ENCODE measurements around the gene KIF3A. TPM values are rescaled to one million over a fixed set of nuclear protein-coding genes. Genes with fewer than 3 reads are reported as not detected.

KIF3A gene
- polyA plus RNA-seq, 1 donor from 2014 or later: 94.4 TPM

DNA sequence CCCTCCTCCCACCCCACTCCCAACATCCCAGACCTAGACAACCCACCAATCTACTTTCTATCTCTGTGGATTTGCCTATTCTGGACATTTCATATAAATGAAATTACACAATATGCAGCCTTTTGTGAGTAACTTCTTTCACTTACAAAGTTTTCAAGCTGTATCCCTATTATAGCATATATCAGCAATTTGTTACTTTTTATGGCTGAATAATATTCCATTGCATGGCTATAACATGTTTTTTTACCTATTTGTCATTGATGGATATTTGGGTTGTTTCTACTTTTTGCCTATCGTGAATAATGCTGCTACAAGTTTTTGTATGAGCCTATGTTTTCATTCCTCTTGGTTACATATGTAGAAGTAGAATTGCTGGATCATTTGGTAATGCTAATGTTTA lies 1.9 kb upstream of the KIF3A start:
- no peak overlapping the region for H3K27ac ChIP-seq (ENCODE audit: low read length)
- H3K79me2 ChIP-seq (replicated peaks; ENCODE audit: insufficient read depth, low read length): peaks cover 27% of the 10 kb centered on the region
- TF ChIP-seq SMC3 (conservative IDR thresholded peaks at IDR 0.05; ENCODE audit: poor library complexity) (no peak), TAF1 (IDR thresholded peaks at IDR 0.05; ENCODE audit: low read depth) (no peak), EP300 (conservative IDR thresholded peaks at IDR 0.05; ENCODE audit: poor library complexity, severe bottlenecking) (no peak), RAD21 (conservative IDR thresholded peaks at IDR 0.05) (no peak), CTCF (IDR thresholded peaks at IDR 0.05; ENCODE audit: poor library complexity, severe bottlenecking) (no peak), EZH2 (IDR thresholded peaks at IDR 0.05; ENCODE audit: borderline replicate concordance, insufficient read depth, low read length, poor library complexity, severe bottlenecking) (no peak), POLR2AphosphoS5 (IDR thresholded peaks at IDR 0.05) (no peak), MXI1 (conservative IDR thresholded peaks at IDR 0.05; ENCODE audit: poor library complexity, severe bottlenecking) (no peak)
- TF ChIP-seq, protein P1, sequence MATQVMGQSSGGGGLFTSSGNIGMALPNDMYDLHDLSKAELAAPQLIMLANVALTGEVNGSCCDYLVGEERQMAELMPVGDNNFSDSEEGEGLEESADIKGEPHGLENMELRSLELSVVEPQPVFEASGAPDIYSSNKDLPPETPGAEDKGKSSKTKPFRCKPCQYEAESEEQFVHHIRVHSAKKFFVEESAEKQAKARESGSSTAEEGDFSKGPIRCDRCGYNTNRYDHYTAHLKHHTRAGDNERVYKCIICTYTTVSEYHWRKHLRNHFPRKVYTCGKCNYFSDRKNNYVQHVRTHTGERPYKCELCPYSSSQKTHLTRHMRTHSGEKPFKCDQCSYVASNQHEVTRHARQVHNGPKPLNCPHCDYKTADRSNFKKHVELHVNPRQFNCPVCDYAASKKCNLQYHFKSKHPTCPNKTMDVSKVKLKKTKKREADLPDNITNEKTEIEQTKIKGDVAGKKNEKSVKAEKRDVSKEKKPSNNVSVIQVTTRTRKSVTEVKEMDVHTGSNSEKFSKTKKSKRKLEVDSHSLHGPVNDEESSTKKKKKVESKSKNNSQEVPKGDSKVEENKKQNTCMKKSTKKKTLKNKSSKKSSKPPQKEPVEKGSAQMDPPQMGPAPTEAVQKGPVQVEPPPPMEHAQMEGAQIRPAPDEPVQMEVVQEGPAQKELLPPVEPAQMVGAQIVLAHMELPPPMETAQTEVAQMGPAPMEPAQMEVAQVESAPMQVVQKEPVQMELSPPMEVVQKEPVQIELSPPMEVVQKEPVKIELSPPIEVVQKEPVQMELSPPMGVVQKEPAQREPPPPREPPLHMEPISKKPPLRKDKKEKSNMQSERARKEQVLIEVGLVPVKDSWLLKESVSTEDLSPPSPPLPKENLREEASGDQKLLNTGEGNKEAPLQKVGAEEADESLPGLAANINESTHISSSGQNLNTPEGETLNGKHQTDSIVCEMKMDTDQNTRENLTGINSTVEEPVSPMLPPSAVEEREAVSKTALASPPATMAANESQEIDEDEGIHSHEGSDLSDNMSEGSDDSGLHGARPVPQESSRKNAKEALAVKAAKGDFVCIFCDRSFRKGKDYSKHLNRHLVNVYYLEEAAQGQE (IDR thresholded peaks at IDR 0.05; ENCODE audit: borderline replicate concordance): no peak

GRCh38 chr5:132737982-132738681 lies 786 bp upstream of the KIF3A start:
- Histone ChIP-seq H4K20me1 (ENCODE audit: insufficient read depth) (peaks cover 4% of the 10 kb centered on the region), H2AFZ (ENCODE audit: low read depth, low read length) (peak overlapping the region; percentile 6)

More for the DNA sequence above, 1.9 kb upstream of the KIF3A start:
- Histone ChIP-seq H4K20me1 (ENCODE audit: insufficient read depth) (no peaks in the 10 kb centered on the region), H2AFZ (ENCODE audit: low read depth, low read length) (no peak overlapping the region), H3K9me3 (ENCODE audit: low read length) (no peaks in the 10 kb centered on the region), H3K36me3 (ENCODE audit: insufficient read depth, low read length) (no peaks in the 10 kb centered on the region), H3K9me2 (ENCODE audit: insufficient read depth, low read length) (no peaks in the 10 kb centered on the region), H3K9ac (ENCODE audit: low read length) (no peak overlapping the region), H3K4me3 (ENCODE audit: low read length) (no peak overlapping the region), H3K27me3 (ENCODE audit: insufficient read depth, low read depth, low read length) (no peaks in the 10 kb centered on the region), H3F3A (ENCODE audit: insufficient read depth, low read length, poor library complexity, severe bottlenecking) (no peaks in the 10 kb centered on the region), H3K4me2 (ENCODE audit: low read length) (no peak overlapping the region)

More at GRCh38 chr5:132737982-132738681, 786 bp upstream of the KIF3A start:
- Histone ChIP-seq H3K4me2 (ENCODE audit: low read length) (peak overlapping the region; percentile 27), H3K27ac (ENCODE audit: low read length) (no peak overlapping the region), H3K9ac (ENCODE audit: low read length) (peak overlapping the region; percentile 86), H3K9me3 (ENCODE audit: low read length) (no peaks in the 10 kb centered on the region), H3K9me2 (ENCODE audit: insufficient read depth, low read length) (no peaks in the 10 kb centered on the region), H3K27me3 (ENCODE audit: insufficient read depth, low read depth, low read length) (no peaks in the 10 kb centered on the region), H3K79me2 (replicated peaks; ENCODE audit: insufficient read depth, low read length) (peaks cover 38% of the 10 kb centered on the region), H3K36me3 (ENCODE audit: insufficient read depth, low read length) (no peaks in the 10 kb centered on the region), H3K4me3 (ENCODE audit: low read length) (peak overlapping the region; percentile 86), H3F3A (ENCODE audit: insufficient read depth, low read length, poor library complexity, severe bottlenecking) (no peaks in the 10 kb centered on the region)
- TF ChIP-seq, protein P1 (IDR thresholded peaks at IDR 0.05; ENCODE audit: borderline replicate concordance): no peak
- no peak for TF ChIP-seq EZH2 (IDR thresholded peaks at IDR 0.05; ENCODE audit: borderline replicate concordance, insufficient read depth, low read length, poor library complexity, severe bottlenecking)
- no peak for TF ChIP-seq MXI1 (conservative IDR thresholded peaks at IDR 0.05; ENCODE audit: poor library complexity, severe bottlenecking)
- TF ChIP-seq TAF1 (IDR thresholded peaks at IDR 0.05; ENCODE audit: low read depth): no peak
- no peak for TF ChIP-seq CTCF (IDR thresholded peaks at IDR 0.05; ENCODE audit: poor library complexity, severe bottlenecking)
- no peak for TF ChIP-seq SMC3 (conservative IDR thresholded peaks at IDR 0.05; ENCODE audit: poor library complexity)
- TF ChIP-seq RAD21 (conservative IDR thresholded peaks at IDR 0.05): no peak
- TF ChIP-seq POLR2AphosphoS5 (IDR thresholded peaks at IDR 0.05): no peak
- no peak for TF ChIP-seq EP300 (conservative IDR thresholded peaks at IDR 0.05; ENCODE audit: poor library complexity, severe bottlenecking)

All from neural cell (in vitro differentiated cells).